Endothelial cell of umbilical vein (primary cell): ENCODE measurements around the gene CHMP6. TPM values are rescaled to one million over a fixed set of nuclear protein-coding genes. Genes with fewer than 3 reads are reported as not detected.

Experiments
- BruUV-seq: library from RNA; stranded (reverse); fragments of 400-500 nt; replicated peaks from 2 replicates; lab custom pipeline; 2021; lab: Mats Ljungman, UMichigan
- CTCF ChIA-PET: fragments of 300-600, 350-600 bp; sonication (Branson Sonifier 250); formaldehyde crosslinking; loops from one replicate; lab custom pipeline; 2021; ENCODE audit warnings: antibody characterized with exemption, inconsistent platforms; lab: Charles Lee
- POLR2A ChIA-PET: fragments of 300-600, 350-600 bp; sonication (Branson Sonifier 250); formaldehyde crosslinking; loops from one replicate; lab custom pipeline; 2021; ENCODE audit warnings: antibody characterized with exemption, inconsistent platforms; lab: Charles Lee
- DNase-seq: peaks from one replicate; pipeline ENCODE4 v3.0.0-alpha.2; 2011; ENCODE audit warnings: low read depth, low spot score
- FAIRE-seq: peaks from 2 replicates; lab custom pipeline; 2011; peaks lifted over from hg19 to GRCh38; lab: Jason Lieb, UNC
- H2AFZ ChIP-seq: 2 replicates; pipeline ENCODE4 v1.6.0; 2012; ENCODE audit warnings: low read depth, low read length, control low read depth, inconsistent platforms
- H3K27ac ChIP-seq: 2 replicates; pipeline ENCODE4 v1.5.1; 2011; ENCODE audit warnings: low read depth, mild to moderate bottlenecking, control low read depth, low read length, moderate library complexity; ENCODE audit not compliant: insufficient read depth
- H3K27me3 ChIP-seq, 2 experiments: 2 replicates each; pipeline versions ENCODE4 v1.6.0 to v1.6.1; 2011; ENCODE audit warnings: low read length in 2 of 2, mixed read lengths in 1 of 2; ENCODE audit not compliant: control insufficient read depth in 2 of 2, insufficient read depth in 2 of 2
- H3K36me3 ChIP-seq, 2 experiments: 2 replicates in 1 of 2; 3 replicates in 1 of 2; pipeline ENCODE4 v1.5.1; 2011; ENCODE audit warnings: low read length in 2 of 2, mild to moderate bottlenecking in 1 of 2, moderate library complexity in 1 of 2; ENCODE audit not compliant: control insufficient read depth in 2 of 2, insufficient read depth in 2 of 2; ENCODE audit errors: extremely low read depth in 1 of 2
- H3K4me1 ChIP-seq: 3 replicates; pipeline ENCODE4 v1.5.1; 2011; ENCODE audit warnings: mild to moderate bottlenecking, low read length; ENCODE audit not compliant: control insufficient read depth, insufficient read depth; ENCODE audit errors: extremely low read depth
- H3K4me2 ChIP-seq: 2 replicates; pipeline ENCODE4 v1.6.1; 2011; ENCODE audit warnings: low read length, control low read depth, mixed read lengths; ENCODE audit not compliant: insufficient read depth
- H3K4me3 ChIP-seq, 3 experiments: fragments of 200-600 bp in 1 of 3; sonication (generic), shearing (Covaris generic) in 1 of 3; replicated peaks in 1 of 3; 2 replicates each; pipeline ENCODE4 v1.5.1; 2011 to 2016; ENCODE audit warnings: control low read depth in 3 of 3, low read length in 3 of 3, mild to moderate bottlenecking in 2 of 3, inconsistent platforms in 1 of 3, low read depth in 1 of 3, moderate library complexity in 1 of 3; ENCODE audit not compliant: insufficient read depth in 1 of 3
- H3K79me2 ChIP-seq: 2 replicates; pipeline ENCODE4 v1.6.0; 2012; ENCODE audit warnings: low read length, inconsistent platforms; ENCODE audit not compliant: control insufficient read depth, insufficient read depth
- H3K9ac ChIP-seq: replicated peaks from 2 replicates; pipeline ENCODE3; 2011; ENCODE audit warnings: low read length, control low read depth; ENCODE audit not compliant: insufficient read depth; ENCODE audit errors: extremely low read depth
- H3K9me1 ChIP-seq: replicated peaks from 3 replicates; pipeline ENCODE4 v1.6.0; 2011; ENCODE audit warnings: mild to moderate bottlenecking, low read length; ENCODE audit not compliant: control insufficient read depth, insufficient read depth; ENCODE audit errors: extremely low read depth
- H3K9me3 ChIP-seq: replicated peaks from 2 replicates; pipeline ENCODE4 v1.5.1; 2012; ENCODE audit warnings: low read length, inconsistent platforms; ENCODE audit not compliant: control insufficient read depth, insufficient read depth
- H4K20me1 ChIP-seq: replicated peaks from 2 replicates; pipeline ENCODE3; 2011; ENCODE audit warnings: mild to moderate bottlenecking, low read length; ENCODE audit not compliant: control insufficient read depth, insufficient read depth; ENCODE audit errors: extremely low read depth
- EZH2 ChIP-seq: IDR thresholded peaks from 2 replicates; pipeline ENCODE4 v1.6.1; 2012; ENCODE audit warnings: borderline replicate concordance, low read depth, mild to moderate bottlenecking, moderate library complexity, low read length, inconsistent platforms; ENCODE audit not compliant: severe bottlenecking
- FOS ChIP-seq: IDR thresholded peaks from 2 replicates; pipeline ENCODE4 v1.6.1; 2011; ENCODE audit warnings: mild to moderate bottlenecking, low read length, moderate library complexity, borderline replicate concordance; ENCODE audit not compliant: insufficient read depth
- GATA2 ChIP-seq: IDR thresholded peaks from 2 replicates; pipeline ENCODE4 v1.7.0; 2011; ENCODE audit warnings: low read depth, mild to moderate bottlenecking, moderate library complexity, mixed read lengths, low read length; ENCODE audit not compliant: insufficient read length, insufficient read depth
- JUN ChIP-seq: IDR thresholded peaks from 2 replicates; pipeline ENCODE4 v1.6.1; 2011; ENCODE audit warnings: borderline replicate concordance, low read depth; ENCODE audit not compliant: insufficient read length, insufficient read depth
- MYC ChIP-seq: IDR thresholded peaks from one replicate; pipeline ENCODE4 v1.6.1; 2011; ENCODE audit warnings: mild to moderate bottlenecking, low read depth, low read length
- POLR2A ChIP-seq: IDR thresholded peaks from 2 replicates; pipeline ENCODE4 v1.6.1; 2012; ENCODE audit warnings: low read depth, mild to moderate bottlenecking, control low read depth, low read length
- POLR2AphosphoS5 ChIP-seq: IDR thresholded peaks from 2 replicates; pipeline ENCODE4 v1.6.1; 2012; ENCODE audit warnings: low read depth, mild to moderate bottlenecking, control low read depth, low read length, moderate library complexity; ENCODE audit not compliant: insufficient read depth
- dilution Hi-C: fragments of 300-500 bp; cut with MboI; formaldehyde crosslinking; loops from one replicate; pipeline ENCODE4 v1.15.0; 2019; ENCODE audit warnings: low sequenced_read_pairs; ENCODE audit not compliant: extremely low pct_ligation_motif_present
- intact Hi-C: fragments of 100-400 bp; cut with micrococcal nuclease; formaldehyde crosslinking; loops from one replicate; pipeline ENCODE4 v1.10.0; 2022
- polyA plus RNA-seq, 4 experiments: library from polyadenylated mRNA; depleted of rRNA in 3 of 4; stranded (reverse) in 3 of 4; unstranded in 1 of 4; fragments of >200 nt; gene quantifications; 2 replicates each; pipeline versions ENCODE4 v1.2.1 to v1.2.3, GENCODE V29; 2011 to 2012; ENCODE audit warnings: missing spikeins in 1 of 4
- total RNA-seq: library from RNA; stranded (reverse); gene quantifications from 2 replicates; pipeline ENCODE4 v1.2.3, GENCODE V29; 2021
- TF ChIP-seq, protein P1 (sequence below): IDR thresholded peaks from 2 replicates; pipeline ENCODE4 v1.6.1; 2011; ENCODE audit not compliant: insufficient read depth, insufficient read length
- TF ChIP-seq, protein P2 (sequence below), 2 donors: IDR thresholded peaks; 1 replicate in 1 of 2; 2 replicates in 1 of 2; pipeline ENCODE4 v1.5.1; 2011; ENCODE audit warnings: low read length in 2 of 2, mild to moderate bottlenecking in 2 of 2, moderate library complexity in 2 of 2, control low read depth in 1 of 2, inconsistent platforms in 1 of 2, low read depth in 1 of 2; ENCODE audit not compliant: insufficient read depth in 1 of 2; ENCODE audit errors: extremely low read depth in 1 of 2

The CHMP6 gene
- total and polyA plus RNA-seq, 2 donors (not counting 3 experiments of a cell fraction or from before 2014, with no cell fraction given) = 42.5 to 48.5 TPM

DNA sequence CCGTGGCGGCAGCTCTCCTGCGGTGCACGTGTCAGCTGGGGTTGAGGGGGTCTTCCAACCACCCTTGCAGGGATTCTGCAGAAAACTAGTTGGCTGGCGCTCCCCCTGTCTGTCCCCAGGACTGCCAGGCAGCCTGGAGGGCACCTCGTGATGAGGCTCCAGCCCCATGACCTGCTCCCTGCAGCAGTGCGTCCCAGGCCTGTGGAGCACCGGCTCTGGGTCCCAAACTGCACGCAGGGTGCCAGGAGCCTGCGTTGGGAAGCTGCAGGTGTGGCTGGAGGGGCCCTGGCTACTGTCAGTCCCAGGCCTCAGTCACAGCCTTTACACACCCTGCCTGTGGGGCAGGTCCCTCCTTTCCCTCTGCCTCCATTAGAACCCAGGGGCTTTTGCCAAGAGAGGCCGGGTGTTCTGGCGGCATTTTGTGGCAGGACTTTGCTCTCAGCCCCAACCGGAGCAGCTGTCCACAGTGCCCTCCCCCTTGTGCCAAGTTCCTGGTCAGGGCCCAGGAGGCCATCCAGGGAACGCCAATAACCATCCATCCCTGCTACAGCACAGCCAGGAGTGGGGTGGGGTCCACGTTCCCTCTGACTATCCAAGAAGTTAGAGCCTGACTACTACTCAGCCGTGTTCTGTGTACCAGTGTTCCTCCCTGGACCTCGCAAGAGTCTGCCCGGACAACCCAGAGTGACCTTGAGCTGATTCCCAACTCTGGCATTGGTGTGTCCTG lies 9.2 kb downstream of the CHMP6 start:
- Histone ChIP-seq H3K79me2 (no peaks in the 10 kb centered on the region), H3K9ac (no peak overlapping the region), H3K9me3 (no peaks in the 10 kb centered on the region), H2AFZ (no peak overlapping the region), H3K36me3 (peaks cover 0 to 35% of the 10 kb centered on the region in 2 experiments), H3K27me3 (peaks cover 14 to 22% of the 10 kb centered on the region in 2 experiments), H3K27ac (no peak overlapping the region), H3K4me1 (peaks cover 3% of the 10 kb centered on the region), H3K4me3 (no peak overlapping the region), H3K4me2 (no peak overlapping the region), H3K9me1 (no peaks in the 10 kb centered on the region), H4K20me1 (no peaks in the 10 kb centered on the region)
- no TSS peak for BruUV-seq
- no peak for TF ChIP-seq JUN
- peak; percentile 19 for TF ChIP-seq POLR2AphosphoS5
- TF ChIP-seq, protein P1, sequence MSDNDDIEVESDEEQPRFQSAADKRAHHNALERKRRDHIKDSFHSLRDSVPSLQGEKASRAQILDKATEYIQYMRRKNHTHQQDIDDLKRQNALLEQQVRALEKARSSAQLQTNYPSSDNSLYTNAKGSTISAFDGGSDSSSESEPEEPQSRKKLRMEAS = no peak
- FAIRE-seq (no peak), DNase-seq (no peak)
- dilution Hi-C loops = no loop called here
- intact Hi-C loops = no loop called here
- ChIA-PET CTCF (no interaction called here), POLR2A (no interaction called here)

DNA sequence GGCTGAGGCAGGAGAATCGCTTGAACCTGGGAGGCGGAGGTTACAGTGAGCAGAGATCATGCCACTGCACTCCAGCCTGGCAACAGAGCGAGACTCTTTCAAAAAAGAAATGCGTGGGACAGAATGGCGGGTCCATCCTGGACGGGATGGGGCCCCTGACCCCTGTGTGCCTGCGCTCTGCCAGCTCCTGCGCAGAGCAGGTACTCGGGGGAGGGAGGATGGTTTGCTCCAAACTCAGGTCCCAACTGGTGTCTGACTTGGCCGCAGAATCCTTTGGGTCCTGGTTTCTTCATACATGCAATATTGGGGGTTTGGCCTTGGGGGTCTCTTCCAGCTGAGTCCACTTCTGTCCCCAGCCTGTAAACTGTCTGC lies 10.4 kb downstream of the CHMP6 start:
- intact Hi-C loops (no loop called here), dilution Hi-C loops (no loop called here)
- H3K9me1 ChIP-seq = no peaks in the 10 kb centered on the region
- BruUV-seq = no TSS peak
- H3K4me2 ChIP-seq = no peak overlapping the region
- TF ChIP-seq EZH2 (no peak), POLR2A (no peak), JUN (no peak), GATA2 (no peak), POLR2AphosphoS5 (no peak), FOS (no peak), MYC (no peak)
- TF ChIP-seq, protein P1 = no peak
- TF ChIP-seq, protein P2, sequence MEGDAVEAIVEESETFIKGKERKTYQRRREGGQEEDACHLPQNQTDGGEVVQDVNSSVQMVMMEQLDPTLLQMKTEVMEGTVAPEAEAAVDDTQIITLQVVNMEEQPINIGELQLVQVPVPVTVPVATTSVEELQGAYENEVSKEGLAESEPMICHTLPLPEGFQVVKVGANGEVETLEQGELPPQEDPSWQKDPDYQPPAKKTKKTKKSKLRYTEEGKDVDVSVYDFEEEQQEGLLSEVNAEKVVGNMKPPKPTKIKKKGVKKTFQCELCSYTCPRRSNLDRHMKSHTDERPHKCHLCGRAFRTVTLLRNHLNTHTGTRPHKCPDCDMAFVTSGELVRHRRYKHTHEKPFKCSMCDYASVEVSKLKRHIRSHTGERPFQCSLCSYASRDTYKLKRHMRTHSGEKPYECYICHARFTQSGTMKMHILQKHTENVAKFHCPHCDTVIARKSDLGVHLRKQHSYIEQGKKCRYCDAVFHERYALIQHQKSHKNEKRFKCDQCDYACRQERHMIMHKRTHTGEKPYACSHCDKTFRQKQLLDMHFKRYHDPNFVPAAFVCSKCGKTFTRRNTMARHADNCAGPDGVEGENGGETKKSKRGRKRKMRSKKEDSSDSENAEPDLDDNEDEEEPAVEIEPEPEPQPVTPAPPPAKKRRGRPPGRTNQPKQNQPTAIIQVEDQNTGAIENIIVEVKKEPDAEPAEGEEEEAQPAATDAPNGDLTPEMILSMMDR (IDR thresholded peaks at IDR 0.05; ENCODE audit: extremely low read depth in 1 of 2, insufficient read depth in 1 of 2, low read depth in 1 of 2, low read length in 2 of 2) = no peak
- H3K27me3 ChIP-seq = peaks cover 17 to 30% of the 10 kb centered on the region in 2 experiments
- FAIRE-seq (no peak), DNase-seq (no peak)
- peaks cover 0 to 26% of the 10 kb centered on the region in 2 experiments for H3K36me3 ChIP-seq
- H3K4me3 ChIP-seq = no peak overlapping the region
- no peak overlapping the region for H2AFZ ChIP-seq
- H4K20me1 ChIP-seq = no peaks in the 10 kb centered on the region
- ChIA-PET CTCF (no interaction called here), POLR2A (no interaction called here)
- no peak overlapping the region for H3K27ac ChIP-seq
- H3K4me1 ChIP-seq = peaks cover 3% of the 10 kb centered on the region
- no peak overlapping the region for H3K9ac ChIP-seq
- no peaks in the 10 kb centered on the region for H3K9me3 ChIP-seq
- H3K79me2 ChIP-seq = no peaks in the 10 kb centered on the region
